A673 (cell line): ENCODE results near the gene SEMA4G. TPM values are rescaled to one million over a fixed set of nuclear protein-coding genes. Genes with fewer than 3 reads are reported as not detected.

Experiments
- BruUV-seq: library from RNA; stranded (reverse); fragments of 400-500 nt; replicated peaks from 2 replicates; lab custom pipeline; 2021; lab: Mats Ljungman, UMichigan
- CTCF ChIA-PET: fragments of 300-600 bp; sonication (Branson Sonifier 250); formaldehyde crosslinking; loops from one replicate; lab custom pipeline; 2022; ENCODE audit warnings: antibody characterized with exemption; lab: Charles Lee
- POLR2A ChIA-PET: fragments of 300-600 bp; sonication (Branson Sonifier 250); formaldehyde crosslinking; loops from one replicate; lab custom pipeline; 2022; ENCODE audit warnings: antibody characterized with exemption; ENCODE audit not compliant: low non-redundant PET; lab: Charles Lee
- DNase-seq: peaks from one replicate; pipeline ENCODE4 v3.0.0-alpha.2; 2015; ENCODE audit warnings: low spot score
- H3K27ac ChIP-seq: fragments of 200-600 bp; sonication (generic); 2 replicates; pipeline ENCODE4 v1.5.1; 2016; ENCODE audit warnings: mixed run types, low read depth, mild to moderate bottlenecking, mixed read lengths, antibody characterized with exemption, low read length; ENCODE audit not compliant: poor library complexity, severe bottlenecking
- H3K27me3 ChIP-seq: fragments of 200-600 bp; sonication (generic); replicated peaks from 2 replicates; pipeline ENCODE4 v1.6.1; 2017; ENCODE audit warnings: mixed run types, low read depth, mild to moderate bottlenecking, mixed read lengths, antibody characterized with exemption, low read length; ENCODE audit not compliant: insufficient read depth, poor library complexity
- H3K36me3 ChIP-seq: fragments of 200-600 bp; sonication (generic); 2 replicates; pipeline ENCODE4 v1.6.1; 2016; ENCODE audit warnings: mixed run types, mild to moderate bottlenecking, mixed read lengths, antibody characterized with exemption, low read length; ENCODE audit not compliant: insufficient read depth, poor library complexity, severe bottlenecking
- H3K4me1 ChIP-seq: fragments of 200-600 bp; sonication (generic); 2 replicates; pipeline ENCODE4 v1.6.1; 2017; ENCODE audit warnings: mixed run types, mild to moderate bottlenecking, mixed read lengths, antibody characterized with exemption, low read length; ENCODE audit not compliant: insufficient read depth, poor library complexity, severe bottlenecking
- H3K4me3 ChIP-seq: fragments of 200-600 bp; sonication (generic); 2 replicates; pipeline ENCODE4 v1.5.1; 2016; ENCODE audit warnings: low read depth, mixed run types, mild to moderate bottlenecking, mixed read lengths, low read length; ENCODE audit not compliant: poor library complexity, severe bottlenecking
- H3K9me3 ChIP-seq: fragments of 200-600 bp; sonication (generic); 2 replicates; pipeline ENCODE4 v1.6.1; 2016; ENCODE audit warnings: mixed run types, low read depth, mild to moderate bottlenecking, mixed read lengths, antibody characterized with exemption, low read length; ENCODE audit not compliant: poor library complexity, severe bottlenecking
- EZH2 ChIP-seq: fragments of 200-600 bp; sonication (generic); IDR thresholded peaks from 2 replicates; pipeline ENCODE4 v1.6.1; 2017; ENCODE audit warnings: borderline replicate concordance, low read depth, mild to moderate bottlenecking, mixed read lengths, antibody characterized with exemption, low read length; ENCODE audit not compliant: poor library complexity, severe bottlenecking
- intact Hi-C: fragments of 100-400 bp; cut with micrococcal nuclease; formaldehyde crosslinking; loops from one replicate; pipeline ENCODE4 v1.10.0; 2022; ENCODE audit not compliant: unreplicated experiment
- total RNA-seq: library from RNA; stranded (reverse); gene quantifications from 2 replicates; pipeline ENCODE4 v1.2.3, GENCODE V29; 2021
- TF ChIP-seq, protein P1 (sequence below): fragments of 300-800, 200-600 bp; sonication (generic); conservative IDR thresholded peaks from 2 replicates; pipeline ENCODE4 v1.5.1; 2017; ENCODE audit warnings: low read depth, mild to moderate bottlenecking, antibody characterized with exemption, low read length, moderate library complexity, mixed read lengths

The SEMA4G gene
- total RNA-seq, 1 experiment from 2014 or later: 6.1 TPM

DNA sequence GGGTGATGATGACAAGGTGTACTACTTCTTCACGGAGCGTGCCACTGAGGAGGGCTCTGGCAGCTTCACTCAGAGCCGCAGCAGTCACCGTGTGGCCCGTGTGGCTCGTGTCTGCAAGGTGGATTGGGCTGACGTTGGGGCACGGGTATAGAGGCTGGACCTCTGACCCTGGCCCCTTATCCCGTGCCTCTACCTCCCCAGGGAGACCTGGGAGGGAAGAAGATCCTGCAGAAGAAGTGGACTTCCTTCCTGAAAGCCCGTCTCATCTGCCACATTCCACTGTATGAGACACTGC lies 9.5 kb downstream of the SEMA4G start:
- POLR2A ChIA-PET: no interaction called here
- Histone ChIP-seq H3K36me3 (peaks cover 5% of the 10 kb centered on the region), H3K4me1 (no peaks in the 10 kb centered on the region), H3K9me3 (no peaks in the 10 kb centered on the region), H3K4me3 (no peak overlapping the region), H3K27me3 (no peaks in the 10 kb centered on the region), H3K27ac (no peak overlapping the region)
- no TSS peak for BruUV-seq
- CTCF ChIA-PET: no interaction called here
- TF ChIP-seq, protein P1, sequence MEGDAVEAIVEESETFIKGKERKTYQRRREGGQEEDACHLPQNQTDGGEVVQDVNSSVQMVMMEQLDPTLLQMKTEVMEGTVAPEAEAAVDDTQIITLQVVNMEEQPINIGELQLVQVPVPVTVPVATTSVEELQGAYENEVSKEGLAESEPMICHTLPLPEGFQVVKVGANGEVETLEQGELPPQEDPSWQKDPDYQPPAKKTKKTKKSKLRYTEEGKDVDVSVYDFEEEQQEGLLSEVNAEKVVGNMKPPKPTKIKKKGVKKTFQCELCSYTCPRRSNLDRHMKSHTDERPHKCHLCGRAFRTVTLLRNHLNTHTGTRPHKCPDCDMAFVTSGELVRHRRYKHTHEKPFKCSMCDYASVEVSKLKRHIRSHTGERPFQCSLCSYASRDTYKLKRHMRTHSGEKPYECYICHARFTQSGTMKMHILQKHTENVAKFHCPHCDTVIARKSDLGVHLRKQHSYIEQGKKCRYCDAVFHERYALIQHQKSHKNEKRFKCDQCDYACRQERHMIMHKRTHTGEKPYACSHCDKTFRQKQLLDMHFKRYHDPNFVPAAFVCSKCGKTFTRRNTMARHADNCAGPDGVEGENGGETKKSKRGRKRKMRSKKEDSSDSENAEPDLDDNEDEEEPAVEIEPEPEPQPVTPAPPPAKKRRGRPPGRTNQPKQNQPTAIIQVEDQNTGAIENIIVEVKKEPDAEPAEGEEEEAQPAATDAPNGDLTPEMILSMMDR: no peak
- TF ChIP-seq EZH2: no peak
- intact Hi-C loops: no loop called here
- DNase-seq: no peak

- Histone ChIP-seq H3K27me3 (no peaks in the 10 kb centered on the region), H3K9me3 (no peaks in the 10 kb centered on the region), H3K36me3 (peaks cover 5% of the 10 kb centered on the region), H3K27ac (no peak overlapping the region), H3K4me3 (no peak overlapping the region), H3K4me1 (no peaks in the 10 kb centered on the region)
- BruUV-seq: no TSS peak
- ChIA-PET CTCF (no interaction called here), POLR2A (no interaction called here)
- DNase-seq: no peak
- intact Hi-C loops: no loop called here
- TF ChIP-seq EZH2: no peak
- TF ChIP-seq, protein P1: no peak
These were observed 10.5 kb downstream of the SEMA4G start for GRCh38 chr10:100979791-100980272.

DNA sequence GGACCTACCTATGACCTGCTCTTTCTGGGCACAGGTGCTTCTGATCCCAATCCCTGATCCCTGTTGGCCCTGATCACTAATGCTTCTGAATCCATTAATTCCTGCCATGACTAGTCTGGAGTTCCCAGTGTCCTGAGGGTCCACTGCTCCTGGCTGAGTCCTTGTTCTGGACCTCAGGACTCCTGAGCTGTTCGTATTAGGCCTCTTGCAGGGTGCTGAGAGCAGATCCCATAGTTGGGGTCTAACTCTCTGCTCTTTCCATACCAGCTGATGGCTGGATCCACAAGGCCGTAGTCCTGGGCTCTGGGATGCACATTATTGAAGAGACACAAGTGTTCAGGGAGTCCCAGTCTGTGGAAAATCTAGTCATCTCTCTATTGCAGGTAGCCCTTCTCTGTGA lies 11.0 kb downstream of the SEMA4G start:
- no peak for DNase-seq
- TF ChIP-seq, protein P1: no peak
- TF ChIP-seq EZH2: no peak
- peaks cover 6% of the 10 kb centered on the region for H3K36me3 ChIP-seq
- intact Hi-C loops: no loop called here
- no peaks in the 10 kb centered on the region for H3K4me1 ChIP-seq
- ChIA-PET POLR2A (interaction anchor here (0.5 kb wide), 1 partner anchor 488 kb away, joined by 17 read pairs; no protein-coding TSS in a partner anchor), CTCF (no interaction called here)
- no peaks in the 10 kb centered on the region for H3K27me3 ChIP-seq
- no TSS peak for BruUV-seq
- no peak overlapping the region for H3K27ac ChIP-seq
- no peaks in the 10 kb centered on the region for H3K9me3 ChIP-seq
- no peak overlapping the region for H3K4me3 ChIP-seq
